Gastrocnemius medialis (tissue), 4 donors: ENCODE measurements around the gene GNB1L.

Source experiments
- CTCF ChIP-seq, 5 experiments: fragments of 450-650 bp in 3 of 5; fragments of 200-600 bp in 2 of 5; sonication (generic) in 2 of 5; IDR thresholded peaks in 4 of 5; conservative IDR thresholded peaks in 1 of 5; 1 replicate in 4 of 5; 2 replicates in 1 of 5; pipeline ENCODE4 v1.5.1; 2016 to 2019; ENCODE audit warnings: antibody characterized with exemption in 5 of 5, mild to moderate bottlenecking in 3 of 5, moderate library complexity in 3 of 5
- POLR2A ChIP-seq, 2 donors: fragments of 450-650 bp; IDR thresholded peaks; one replicate each; pipeline ENCODE4 v1.6.1; 2017; ENCODE audit warnings: antibody characterized with exemption in 2 of 2, mild to moderate bottlenecking in 2 of 2, moderate library complexity in 2 of 2

GRCh38 chr22:19772422-19772672 lies 82.3 kb downstream of the GNB1L start:
- no peak for TF ChIP-seq CTCF (IDR thresholded peaks at IDR 0.05 in 4 of 5, conservative IDR thresholded peaks at IDR 0.05 in 1 of 5)
- TF ChIP-seq POLR2A (IDR thresholded peaks at IDR 0.05), result no peak
